K562 (cell line): ENCODE results near the gene LRRIQ1. TPM values are rescaled to one million over a fixed set of nuclear protein-coding genes. Genes with fewer than 3 reads are reported as not detected.

Source experiments
- ATAC-seq: fragments of 200-7000 bp; cut with Tn5 transposase; 3 replicates; pipeline ENCODE4 v1.9.1; 2020; ENCODE audit warnings: moderate library complexity
- BruUV-seq: library from RNA; stranded (reverse); fragments of 400-500 nt; replicated peaks from 2 replicates; lab custom pipeline; 2021; lab: Mats Ljungman, UMichigan
- CTCF ChIA-PET: fragments of 300-600 bp; formaldehyde crosslinking; extraction: SDS; loops from one replicate; lab custom pipeline; 2021; ENCODE audit warnings: low intra/inter-chr PET ratio; lab: Yijun Ruan, JAX
- POLR2A ChIA-PET: fragments of 300-600, 350-650 bp; sonication (Branson Sonifier 250); formaldehyde crosslinking; extraction: SDS; loops from one replicate; lab custom pipeline; 2021; ENCODE audit warnings: antibody characterized with exemption, inconsistent platforms; lab: Yijun Ruan, JAX
- DNase-seq, 4 experiments: peaks; one replicate each; pipeline versions ENCODE4 v3.0.0 to v3.0.0-alpha.2; 2011 to 2018; ENCODE audit warnings: low spot score in 3 of 4, mixed read lengths in 3 of 4; ENCODE audit errors: extremely low read depth in 1 of 4
- FAIRE-seq: peaks from 2 replicates; lab custom pipeline; 2011; peaks lifted over from hg19 to GRCh38; lab: Jason Lieb, UNC
- H2AFZ ChIP-seq: 2 replicates; pipeline ENCODE4 v1.6.0; 2011; ENCODE audit warnings: low read depth, low read length, control low read depth, inconsistent platforms
- H3K27ac ChIP-seq: fragments of 200-600 bp; 3 replicates; pipeline ENCODE4 v1.8.0; 2011; ENCODE audit warnings: low read depth, mild to moderate bottlenecking, control low read depth, inconsistent platforms, low read length, moderate library complexity, mixed read lengths; ENCODE audit errors: extremely low read depth
- H3K27me3 ChIP-seq, 2 experiments: fragments of 300-600 bp in 1 of 2; 2 replicates in 1 of 2; 3 replicates in 1 of 2; pipeline versions ENCODE4 v1.6.0 to v1.8.0; 2011; ENCODE audit warnings: inconsistent platforms in 2 of 2, low read length in 2 of 2, mild to moderate bottlenecking in 1 of 2, mixed read lengths in 1 of 2, moderate library complexity in 1 of 2; ENCODE audit not compliant: control insufficient read depth in 2 of 2, insufficient read depth in 2 of 2
- H3K36me3 ChIP-seq: fragments of 300-600 bp; 3 replicates; pipeline ENCODE4 v1.8.0; 2011; ENCODE audit warnings: mild to moderate bottlenecking, low read length, inconsistent platforms; ENCODE audit not compliant: control insufficient read depth, insufficient read depth
- H3K4me1 ChIP-seq, 2 experiments: fragments of 200-600 bp in 1 of 2; replicated peaks in 1 of 2; 2 replicates in 1 of 2; 3 replicates in 1 of 2; pipeline versions ENCODE4 v1.5.1 to v1.8.0; 2011; ENCODE audit warnings: inconsistent platforms in 2 of 2, low read length in 2 of 2, mild to moderate bottlenecking in 1 of 2, mixed read lengths in 1 of 2, moderate library complexity in 1 of 2; ENCODE audit not compliant: control insufficient read depth in 2 of 2, insufficient read depth in 2 of 2
- H3K4me2 ChIP-seq: 2 replicates; pipeline ENCODE4 v1.6.1; 2011; ENCODE audit warnings: low read length, control low read depth, inconsistent platforms, mixed read lengths; ENCODE audit not compliant: insufficient read depth
- H3K4me3 ChIP-seq: fragments of 200-600 bp; sonication (generic), shearing (Covaris generic); 2 replicates; pipeline ENCODE4 v1.5.1; 2016; ENCODE audit warnings: control low read depth, inconsistent platforms
- H3K79me2 ChIP-seq: fragments of 200-600 bp; 3 replicates; pipeline ENCODE4 v1.8.0; 2011; ENCODE audit warnings: low read length, inconsistent platforms; ENCODE audit not compliant: control insufficient read depth, insufficient read depth
- H3K9ac ChIP-seq, 2 experiments: 2 replicates each; pipeline versions ENCODE4 v1.6.0 to v1.6.1; 2011; ENCODE audit warnings: low read depth in 2 of 2, low read length in 2 of 2, control low read depth in 1 of 2, inconsistent platforms in 1 of 2, mild to moderate bottlenecking in 1 of 2, mixed read lengths in 1 of 2; ENCODE audit not compliant: insufficient read depth in 1 of 2
- H3K9me1 ChIP-seq: one replicate; pipeline ENCODE4 v1.6.0; 2011; ENCODE audit warnings: inconsistent platforms, mild to moderate bottlenecking, low read length, moderate library complexity; ENCODE audit not compliant: control insufficient read depth, insufficient read depth
- H3K9me3 ChIP-seq: replicated peaks from 2 replicates; pipeline ENCODE4 v1.5.1; 2011; ENCODE audit warnings: low read depth, low read length, inconsistent platforms; ENCODE audit not compliant: control insufficient read depth, insufficient read depth
- H4K20me1 ChIP-seq: replicated peaks from 2 replicates; pipeline ENCODE4 v1.6.1; 2011; ENCODE audit warnings: low read length, inconsistent platforms, mixed read lengths; ENCODE audit not compliant: control insufficient read depth, insufficient read depth
- CBX8 ChIP-seq: fragments of 200-600 bp; sonication (generic); IDR thresholded peaks from 2 replicates; pipeline ENCODE4 v1.6.1; 2012; ENCODE audit warnings: borderline replicate concordance, mixed run types, low read depth, mild to moderate bottlenecking, moderate library complexity, mixed read lengths, low read length, control low read depth, inconsistent platforms; ENCODE audit not compliant: poor library complexity, severe bottlenecking; ENCODE audit errors: extremely low read depth
- DMBX1 ChIP-seq: fragments of 250-450 bp; sonication (Bioruptor Pico); IDR thresholded peaks from 2 replicates; pipeline ENCODE4 v1.8.0; 2022; ENCODE audit warnings: inconsistent platforms, mild to moderate bottlenecking, moderate library complexity, borderline replicate concordance
- FOXA3 ChIP-seq, 2 experiments: fragments of 450-650 bp in 1 of 2; sonication (generic) in 1 of 2; formaldehyde crosslinking; IDR thresholded peaks in 1 of 2; conservative IDR thresholded peaks in 1 of 2; 2 replicates each; pipeline versions ENCODE4 v1.4.0 to v1.8.0; 2020 to 2022; ENCODE audit warnings: mild to moderate bottlenecking in 2 of 2, missing genetic modification reagents in 1 of 2
- HDAC8 ChIP-seq: fragments of 450-650 bp; IDR thresholded peaks from 2 replicates; pipeline ENCODE4 v1.6.1; 2016; ENCODE audit warnings: mild to moderate bottlenecking, missing genetic modification characterization, moderate library complexity, missing compliant biosample characterization
- JUN ChIP-seq, 2 experiments: sonication (generic) in 1 of 2; formaldehyde crosslinking in 1 of 2; IDR thresholded peaks; 2 replicates each; pipeline versions ENCODE4 v1.6.1 to v1.8.0; 2012 to 2022; ENCODE audit warnings: borderline replicate concordance in 2 of 2, mild to moderate bottlenecking in 2 of 2, improper control_type of control experiment in 1 of 2, low read depth in 1 of 2, low read length in 1 of 2, missing genetic modification reagents in 1 of 2
- LEF1 ChIP-seq: fragments of 450-650 bp; IDR thresholded peaks from 2 replicates; pipeline ENCODE4 v1.6.1; 2016; ENCODE audit warnings: mild to moderate bottlenecking
- MNT ChIP-seq, 2 experiments: fragments of 450-650 bp; conservative IDR thresholded peaks; 2 replicates each; pipeline ENCODE4 v1.6.1; 2017; ENCODE audit warnings: mild to moderate bottlenecking in 2 of 2, moderate library complexity in 2 of 2
- NR0B1 ChIP-seq: fragments of 450-650 bp; IDR thresholded peaks from one replicate; pipeline ENCODE4 v1.6.1; 2018; ENCODE audit warnings: mild to moderate bottlenecking, moderate library complexity; ENCODE audit not compliant: partially characterized antibody
- SIX5 ChIP-seq, 2 experiments: IDR thresholded peaks; 2 replicates each; pipeline ENCODE4 v1.6.1; 2011; ENCODE audit warnings: low read length in 2 of 2, borderline replicate concordance in 1 of 2, low read depth in 1 of 2, mild to moderate bottlenecking in 1 of 2, moderate library complexity in 1 of 2; ENCODE audit not compliant: insufficient read depth in 1 of 2
- TFAM ChIP-seq: fragments of 250-450 bp; sonication (Bioruptor Pico); conservative IDR thresholded peaks from 2 replicates; pipeline ENCODE4 v1.5.0; 2021; ENCODE audit warnings: mild to moderate bottlenecking, moderate library complexity
- ZC3H4 ChIP-seq: sonication (generic); formaldehyde crosslinking; IDR thresholded peaks from 2 replicates; pipeline ENCODE4 v1.9.0; 2021; ENCODE audit warnings: missing genetic modification reagents, borderline replicate concordance
- ZFPM2 ChIP-seq: fragments of 250-450 bp; sonication (Bioruptor Pico); IDR thresholded peaks from 2 replicates; pipeline ENCODE4 v1.5.1; 2022; ENCODE audit warnings: mild to moderate bottlenecking
- ZNF134 ChIP-seq: fragments of 250-450 bp; sonication (Bioruptor Pico); conservative IDR thresholded peaks from 2 replicates; pipeline ENCODE4 v1.4.0; 2020
- ZNF197 ChIP-seq: fragments of 200-800 bp; sonication (Bioruptor generic); IDR thresholded peaks from 2 replicates; pipeline ENCODE4 v1.6.1; 2016; ENCODE audit warnings: low read depth, missing genetic modification characterization, missing compliant biosample characterization
- ZNF766 ChIP-seq: fragments of 200-800 bp; sonication (Bioruptor generic); conservative IDR thresholded peaks from 2 replicates; pipeline ENCODE4 v1.6.1; 2016; ENCODE audit warnings: missing genetic modification characterization, missing compliant biosample characterization
- WGBS: fragments of 100-300 bp; shearing (Covaris generic); methylation state at CpG from one replicate; pipeline ENCODE4 v1.1.6; 2016; ENCODE audit warnings: low coverage, mixed read lengths; ENCODE audit not compliant: insufficient coverage; ENCODE audit errors: missing lambda C conversion rate; 5-methylcytosine and 5-hydroxymethylcytosine counted together
- in situ Hi-C: fragments of 300-500 bp; cut with MboI; formaldehyde crosslinking; loops from 4 replicates; pipeline ENCODE4 v1.15.0; 2018; ENCODE audit warnings: inconsistent platforms, mixed read lengths
- intact Hi-C: fragments of 100-400 bp; cut with micrococcal nuclease; formaldehyde crosslinking; loops from 2 replicates; pipeline ENCODE4 v1.14.2; 2022
- polyA plus RNA-seq, 8 experiments: library from polyadenylated mRNA; depleted of rRNA in 4 of 8; stranded (reverse) in 5 of 8; unstranded in 3 of 8; fragments of >200 nt; fragmentation: Nextera tagmentation in 2 of 8; fragmentation: Illumina TruSeq in 1 of 8; extraction: Ambion mirVana in 2 of 8; extraction: Trizol in 1 of 8; gene quantifications; 2 replicates each; pipeline versions ENCODE4 v1.2.1 to v1.2.3, GENCODE V29; 2011 to 2014; ENCODE audit warnings: inconsistent platforms in 1 of 8, missing spikeins in 1 of 8
- total RNA-seq, 7 experiments: library from RNA; depleted of rRNA in 6 of 7; stranded (reverse); fragments of >200 nt in 6 of 7; fragmentation: Illumina TruSeq in 2 of 7; extraction: Trizol in 2 of 7; gene quantifications; 2 replicates each; pipeline versions ENCODE4 v1.2.1 to v1.2.3, GENCODE V29; 2011 to 2021; ENCODE audit warnings: low replicate concordance in 1 of 7

Gene LRRIQ1
- total and polyA plus RNA-seq, 9 of the 15 experiments (the other 6 are each of a cell fraction or from before 2014, with no cell fraction given) = not detected

- DNase-seq = no peak
- intact Hi-C loops (no loop called here), in situ Hi-C loops (no loop called here)
- Histone ChIP-seq H3K9ac (no peak overlapping the region), H3K79me2 (no peaks in the 10 kb centered on the region), H3K27me3 (no peaks in the 10 kb centered on the region), H3K27ac (no peak overlapping the region), H3K9me3 (no peaks in the 10 kb centered on the region), H3K4me3 (no peak overlapping the region), H3K4me2 (no peak overlapping the region), H4K20me1 (no peaks in the 10 kb centered on the region), H3K4me1 (no peaks in the 10 kb centered on the region), H3K9me1 (no peaks in the 10 kb centered on the region), H3K36me3 (no peaks in the 10 kb centered on the region), H2AFZ (no peak overlapping the region)
- CTCF ChIA-PET = no interaction called here
- ATAC-seq = no peak
- no peak for FAIRE-seq
- POLR2A ChIA-PET = no interaction called here
- no TSS peak for BruUV-seq
- WGBS = 12% methylated on average over 28 of the region's 30 CpGs
- TF ChIP-seq SIX5 (IDR thresholded peaks at IDR 0.05; ENCODE audit: borderline replicate concordance in 1 of 2, insufficient read depth in 1 of 2, low read depth in 1 of 2, low read length in 2 of 2) (no peak), JUN (IDR thresholded peaks at IDR 0.05; ENCODE audit: borderline replicate concordance, low read depth, low read length) (no peak), JUN (CRISPR knock-in tag; IDR thresholded peaks at IDR 0.05; ENCODE audit: borderline replicate concordance) (no peak), ZNF197 (no peak), HDAC8 (tag) (no peak), DMBX1 (CRISPR knock-in tag) (no peak), ZNF766 (CRISPR knock-in tag) (no peak), TFAM (CRISPR knock-in tag) (no peak), ZNF134 (no peak), FOXA3 (CRISPR knock-in tag; conservative IDR thresholded peaks at IDR 0.05 in 1 of 2, IDR thresholded peaks at IDR 0.05 in 1 of 2) (no peak), CBX8 (no peak), ZC3H4 (CRISPR knock-in tag) (no peak), ZFPM2 (CRISPR knock-in tag) (no peak), NR0B1 (no peak), MNT (conservative IDR thresholded peaks at IDR 0.05) (no peak), LEF1 (no peak)
Observed at GRCh38 chr12:85277900-85278597, 241.9 kb downstream of the LRRIQ1 start.
